Parathyroid adenoma (tissue), 2 donors: Measurements from ENCODE around the gene C11orf98.

Experiments
- H2AFZ ChIP-seq: fragments of 300-600 bp; sonication (generic); one replicate; pipeline ENCODE4 v1.7.0; 2017; ENCODE audit warnings: antibody characterized with exemption, mild to moderate bottlenecking
- H3K27ac ChIP-seq: fragments of 300-600 bp; sonication (generic); one replicate; pipeline ENCODE4 v1.7.0; 2017
- H3K27me3 ChIP-seq: fragments of 300-600 bp; sonication (generic); one replicate; pipeline ENCODE4 v1.7.0; 2017; ENCODE audit warnings: low read length; ENCODE audit not compliant: control insufficient read depth, insufficient read depth
- H3K36me3 ChIP-seq: fragments of 300-600 bp; sonication (generic); one replicate; pipeline ENCODE4 v1.7.0; 2017; ENCODE audit warnings: low read length; ENCODE audit not compliant: control insufficient read depth, insufficient read depth
- H3K4me1 ChIP-seq: fragments of 300-600 bp; sonication (generic); one replicate; pipeline ENCODE4 v1.7.0; 2017; ENCODE audit warnings: control low read depth
- H3K4me2 ChIP-seq: fragments of 300-600 bp; sonication (generic); one replicate; pipeline ENCODE4 v1.7.0; 2017; ENCODE audit warnings: low read length
- H3K4me3 ChIP-seq: fragments of 300-600 bp; sonication (generic); one replicate; pipeline ENCODE4 v1.7.0; 2017; ENCODE audit warnings: low read depth, low read length
- H3K79me2 ChIP-seq: fragments of 300-600 bp; sonication (generic); one replicate; pipeline ENCODE4 v1.7.0; 2017; ENCODE audit warnings: control low read depth
- H3K9ac ChIP-seq: fragments of 300-600 bp; sonication (generic); one replicate; pipeline ENCODE4 v1.7.0; 2017; ENCODE audit warnings: mild to moderate bottlenecking
- H3K9me3 ChIP-seq: fragments of 300-600 bp; sonication (generic); one replicate; pipeline ENCODE4 v1.7.0; 2017; ENCODE audit warnings: low read length; ENCODE audit not compliant: control insufficient read depth
- CTCF ChIP-seq: fragments of 300-600 bp; sonication (generic); IDR thresholded peaks from one replicate; pipeline ENCODE4 v1.7.0; 2017; ENCODE audit warnings: antibody characterized with exemption, mild to moderate bottlenecking
- donor health status: primary hyperparathyroidism.

Gene C11orf98

GRCh38 chr11:62710001-62710345, 45.0 kb upstream of the C11orf98 start:
- no peak for TF ChIP-seq CTCF
- Histone ChIP-seq H3K27ac (peak overlapping the region; percentile 94), H3K79me2 (no peaks in the 10 kb centered on the region), H3K4me3 (peak overlapping the region; percentile 63), H3K9me3 (no peaks in the 10 kb centered on the region), H3K4me1 (peaks cover 7% of the 10 kb centered on the region), H3K27me3 (no peaks in the 10 kb centered on the region), H3K9ac (no peak overlapping the region), H3K36me3 (no peaks in the 10 kb centered on the region), H3K4me2 (peak overlapping the region; percentile 82), H2AFZ (peak overlapping the region; percentile 93)

GRCh38 chr11:62709247-62710000, 44.4 kb upstream of the C11orf98 start:
- H3K27ac ChIP-seq: peak overlapping the region; percentile 94
- H3K4me1 ChIP-seq: peaks cover 7% of the 10 kb centered on the region
- no peak for TF ChIP-seq CTCF

GRCh38 chr11:62708793-62709192, 43.8 kb upstream of the C11orf98 start:
- no peaks in the 10 kb centered on the region for H3K79me2 ChIP-seq
- H3K9ac ChIP-seq: no peak overlapping the region
- no peaks in the 10 kb centered on the region for H3K27me3 ChIP-seq
- H3K4me2 ChIP-seq: peak overlapping the region; percentile 82
- H3K9me3 ChIP-seq: no peaks in the 10 kb centered on the region
- TF ChIP-seq CTCF: no peak
- peak overlapping the region; percentile 93 for H2AFZ ChIP-seq
- no peaks in the 10 kb centered on the region for H3K36me3 ChIP-seq
- H3K4me3 ChIP-seq: peak overlapping the region; percentile 63
- H3K4me1 ChIP-seq: peaks cover 7% of the 10 kb centered on the region
- peak overlapping the region; percentile 94 for H3K27ac ChIP-seq

More at GRCh38 chr11:62709247-62710000, 44.4 kb upstream of the C11orf98 start:
- Histone ChIP-seq H3K79me2 (no peaks in the 10 kb centered on the region), H3K4me3 (peak overlapping the region; percentile 63), H3K36me3 (no peaks in the 10 kb centered on the region), H3K9me3 (no peaks in the 10 kb centered on the region), H3K4me2 (peak overlapping the region; percentile 82), H3K9ac (no peak overlapping the region), H2AFZ (peak overlapping the region; percentile 93), H3K27me3 (no peaks in the 10 kb centered on the region)

GRCh38 chr11:62708392-62708791, 43.4 kb upstream of the C11orf98 start:
- peak overlapping the region; percentile 82 for H3K4me2 ChIP-seq
- H3K9me3 ChIP-seq: no peaks in the 10 kb centered on the region
- no peak overlapping the region for H3K9ac ChIP-seq
- H3K36me3 ChIP-seq: no peaks in the 10 kb centered on the region
- peaks cover 7% of the 10 kb centered on the region for H3K4me1 ChIP-seq
- no peak overlapping the region for H2AFZ ChIP-seq
- peak overlapping the region; percentile 94 for H3K27ac ChIP-seq
- H3K4me3 ChIP-seq: peak overlapping the region; percentile 63
- H3K27me3 ChIP-seq: no peaks in the 10 kb centered on the region
- TF ChIP-seq CTCF: no peak
- no peaks in the 10 kb centered on the region for H3K79me2 ChIP-seq
